ENCODE results near the gene GNAS-AS1. TPM values are rescaled to one million over a fixed set of nuclear protein-coding genes. Genes with fewer than 3 reads are reported as not detected.

Gene GNAS-AS1
- total and polyA plus RNA-seq, 2 of the 8 experiments (the other 6 are each of a cell fraction or from before 2014, with no cell fraction given), result 4.7 to 13.7 TPM

- 20% methylated on average over 26 of the region's 35 CpGs; no CpG with 5 or more reads in 1 of the 2 experiments for WGBS, 2 experiments (ENCODE audit: extremely low coverage in 1 of 2, insufficient coverage in 1 of 2, insufficient read length in 1 of 2, insufficient replicate concordance in 2 of 2, low coverage in 1 of 2, low lambda C conversion rate in 2 of 2, missing lambda C conversion rate in 1 of 2)
- CTCF ChIA-PET (ENCODE audit: partially characterized antibody), result no interaction called here
- H3K9ac ChIP-seq (replicated peaks in 1 of 4; ENCODE audit: extremely low read depth in 1 of 4, low read depth in 3 of 4, low read length in 3 of 4), result peak overlapping the region in 3 of 4 experiments; percentile 36 to 84 (median 65); a peak in 4 of 7 replicates
Observed at GRCh38 chr20:58889334-58889760, 38.6 kb upstream of the GNAS-AS1 start.

More at GRCh38 chr20:58889334-58889760, 38.6 kb upstream of the GNAS-AS1 start:
- Histone ChIP-seq H2BK15ac (ENCODE audit: low read length) (no peak overlapping the region), H3K27me3 (replicated peaks in 1 of 4; ENCODE audit: control insufficient read depth in 3 of 4, extremely low read depth in 1 of 4, insufficient read depth in 3 of 4, low read length in 3 of 4) (peaks cover 0 to 6% (median 2%) of the 10 kb centered on the region in 4 experiments; a peak in 2 of 7 replicates), H3K79me1 (ENCODE audit: low read depth, low read length) (no peaks in the 10 kb centered on the region; the same call in 1 of the 2 replicates), H2BK5ac (ENCODE audit: low read depth, low read length) (no peak overlapping the region), H3K9me3 (ENCODE audit: insufficient read depth in 2 of 2, low read depth in 1 of 2, low read length in 1 of 2) (peaks cover 2 to 3% of the 10 kb centered on the region in 2 experiments; a peak in 1 of 4 replicates), H3K23me2 (ENCODE audit: low read depth, low read length) (peaks cover 14% of the 10 kb centered on the region), H3K23ac (ENCODE audit: insufficient read length) (no peak overlapping the region), H3K79me2 (ENCODE audit: control insufficient read depth in 1 of 2, insufficient read depth in 2 of 2, low read length in 2 of 2) (peaks cover 10 to 26% of the 10 kb centered on the region in 2 experiments; a peak in 3 of 4 replicates), H3K18ac (ENCODE audit: extremely low read depth, low read length) (no peak overlapping the region; the same call in 1 of the 2 replicates), H4K20me1 (replicated peaks in 1 of 2; ENCODE audit: control insufficient read depth in 1 of 2, insufficient read depth in 2 of 2, low read length in 2 of 2) (peaks cover 2% of the 10 kb centered on the region in 2 experiments), H3K56ac (replicated peaks; ENCODE audit: insufficient read length, low read depth, low read length) (no peak overlapping the region), H3K4me3 (ENCODE audit: extremely low read depth in 1 of 4, insufficient read depth in 2 of 4, low read depth in 3 of 4, low read length in 4 of 4) (peak overlapping the region; percentile 78 to 95 (median 85)), H3K14ac (ENCODE audit: insufficient read length) (no peak overlapping the region), H2AFZ (ENCODE audit: low read length) (no peak overlapping the region), H3K4ac (replicated peaks; ENCODE audit: insufficient read length, low read depth, low read length) (no peak overlapping the region), H2AK5ac (ENCODE audit: low read depth, low read length) (no peak overlapping the region), H2BK12ac (ENCODE audit: low read depth, low read length) (no peak overlapping the region), H3K27ac (ENCODE audit: low read depth, low read length) (no peak overlapping the region; the same call in 1 of the 2 replicates), H3K4me1 (replicated peaks in 1 of 4; ENCODE audit: control insufficient read depth in 3 of 4, insufficient read depth in 4 of 4, low read length in 3 of 4) (peaks cover 0 to 10% (median 5%) of the 10 kb centered on the region in 4 experiments; a peak in 6 of 7 replicates), H4K91ac (replicated peaks; ENCODE audit: insufficient read length, low read length) (no peak overlapping the region), H3K4me2 (ENCODE audit: insufficient read depth in 1 of 2, low read depth in 2 of 2, low read length in 2 of 2) (peak overlapping the region; percentile 80 to 97), H4K5ac (ENCODE audit: insufficient read length, low read depth, low read length) (no peak overlapping the region), H3K36me3 (ENCODE audit: control insufficient read depth in 2 of 4, insufficient read depth in 4 of 4, low read length in 3 of 4) (peaks cover 0 to 8% (median 4%) of the 10 kb centered on the region in 4 experiments; a peak in 3 of 8 replicates), H2BK20ac (ENCODE audit: low read length) (no peak overlapping the region), H4K8ac (ENCODE audit: extremely low read depth, insufficient read depth, low read length) (peak overlapping the region; percentile 35; the same call in 1 of the 2 replicates), H2BK120ac (replicated peaks; ENCODE audit: low read depth, low read length) (no peak overlapping the region)
- TF ChIP-seq CHD2 (IDR thresholded peaks at IDR 0.05; ENCODE audit: low read length), result no peak
- TF ChIP-seq TAF1 (IDR thresholded peaks at IDR 0.05; ENCODE audit: low read depth, low read length), result no peak
- no peak for TF ChIP-seq SIRT6 (IDR thresholded peaks at IDR 0.05; ENCODE audit: low read length)
- no peak for TF ChIP-seq CBX5 (IDR thresholded peaks at IDR 0.05; ENCODE audit: low read depth, low read length)
- TF ChIP-seq HDAC6 (IDR thresholded peaks at IDR 0.05; ENCODE audit: low read depth, low read length), result no peak
- no peak for TF ChIP-seq HDAC2 (IDR thresholded peaks at IDR 0.05; ENCODE audit: borderline replicate concordance in 1 of 2, low read depth in 2 of 2, low read length in 2 of 2)
- no peak for TF ChIP-seq CHD1 (IDR thresholded peaks at IDR 0.05; ENCODE audit: low read depth, low read length)
- TF ChIP-seq NRF1 (IDR thresholded peaks at IDR 0.05; ENCODE audit: low read depth, low read length), result no peak
- TF ChIP-seq RBBP5 (IDR thresholded peaks at IDR 0.05; ENCODE audit: borderline replicate concordance, low read depth, low read length), result no peak
- POLR2A ChIA-PET (ENCODE audit: partially characterized antibody), result interaction anchor here (0.5 to 3.7 kb wide), 22 partner anchors 8 to 377 kb away, joined by 3 to 37 read pairs (median 5); partner anchors contain the start of genes ATP5F1E, GNAS and NELFCD
- DNase-seq (ENCODE audit: low read depth in 1 of 2, low spot score in 2 of 2) (no peak), FAIRE-seq (no peak)
